Glutamatergic neuron (in vitro differentiated cells): ENCODE measurements around the gene GABARAPL2. TPM values are rescaled to one million over a fixed set of nuclear protein-coding genes. Genes with fewer than 3 reads are reported as not detected.

Experiments
- DNase-seq: peaks from one replicate; pipeline ENCODE4 v3.0.0; 2022
- H3K27ac Mint-ChIP-seq: one replicate; pipeline ENCODE4 v1.8.0; 2020; ENCODE audit warnings: mild to moderate bottlenecking, mixed read lengths, inconsistent platforms; ENCODE audit not compliant: unreplicated experiment
- H3K27me3 Mint-ChIP-seq: one replicate; pipeline ENCODE4 v1.8.0; 2020; ENCODE audit warnings: mild to moderate bottlenecking, moderate library complexity, mixed read lengths, inconsistent platforms; ENCODE audit not compliant: unreplicated experiment
- H3K36me3 Mint-ChIP-seq: one replicate; pipeline ENCODE4 v1.8.0; 2020; ENCODE audit warnings: mild to moderate bottlenecking, mixed read lengths, inconsistent platforms; ENCODE audit not compliant: unreplicated experiment
- H3K4me1 Mint-ChIP-seq: one replicate; pipeline ENCODE4 v1.8.0; 2020; ENCODE audit warnings: mild to moderate bottlenecking, low read depth, mixed read lengths, inconsistent platforms; ENCODE audit not compliant: unreplicated experiment
- H3K4me3 Mint-ChIP-seq: one replicate; pipeline ENCODE4 v1.8.0; 2020; ENCODE audit warnings: mild to moderate bottlenecking, mixed read lengths, inconsistent platforms; ENCODE audit not compliant: unreplicated experiment
- H3K9me3 Mint-ChIP-seq: one replicate; pipeline ENCODE4 v1.8.0; 2020; ENCODE audit warnings: mild to moderate bottlenecking, moderate library complexity, mixed read lengths, inconsistent platforms; ENCODE audit not compliant: unreplicated experiment
- CTCF ChIP-seq: fragments of 200-600 bp; sonication (generic); IDR thresholded peaks from one replicate; pipeline ENCODE4 v1.5.0; 2021; ENCODE audit not compliant: partially characterized antibody, unreplicated experiment
- total RNA-seq: library from RNA; stranded (reverse); fragmentation: NEBNext Ultra II Directional; extraction: Animal tissue kit (Norgen Biotek cat#: 25700); gene quantifications from one replicate; pipeline ENCODE4 v1.2.1, GENCODE V29; 2021; ENCODE audit not compliant: unreplicated experiment

Gene GABARAPL2
- total RNA-seq, 1 donor from 2014 or later, result 208 TPM

- Mint-ChIP-seq H3K27me3 (no peaks in the 10 kb centered on the region), H3K36me3 (no peaks in the 10 kb centered on the region), H3K27ac (peak overlapping the region; percentile 95), H3K4me1 (peaks cover 16% of the 10 kb centered on the region), H3K9me3 (peaks cover 5% of the 10 kb centered on the region), H3K4me3 (peak overlapping the region; percentile 98)
- no peak for TF ChIP-seq CTCF
- peak; percentile 89 for DNase-seq
Observed at GRCh38 chr16:75555213-75555706, 10.9 kb upstream of the GABARAPL2 start.

GRCh38 chr16:75555707-75556430, 10.3 kb upstream of the GABARAPL2 start, which contains the start of gene TMEM231:
TMEM231 (minus strand) TSS chr16:75556252; CDS start chr16:75556209, 43 bp downstream.
- no peak for TF ChIP-seq CTCF
- H3K9me3 Mint-ChIP-seq, result peaks cover 5% of the 10 kb centered on the region
- H3K4me1 Mint-ChIP-seq, result peaks cover 16% of the 10 kb centered on the region
- no peaks in the 10 kb centered on the region for H3K27me3 Mint-ChIP-seq
- peak; percentile 99 for DNase-seq
- H3K36me3 Mint-ChIP-seq, result no peaks in the 10 kb centered on the region
- H3K4me3 Mint-ChIP-seq, result peak within 1 kb of the TSS; percentile 98
- H3K27ac Mint-ChIP-seq, result peak within 1 kb of the TSS; percentile 95

GRCh38 chr16:75556431-75556950, 9.7 kb upstream of the GABARAPL2 start:
- TF ChIP-seq CTCF, result no peak
- H3K9me3 Mint-ChIP-seq, result peaks cover 5% of the 10 kb centered on the region
- peak overlapping the region; percentile 92 for H3K27ac Mint-ChIP-seq
- H3K27me3 Mint-ChIP-seq, result no peaks in the 10 kb centered on the region
- DNase-seq, result no peak
- peak overlapping the region; percentile 98 for H3K4me3 Mint-ChIP-seq
- peaks cover 16% of the 10 kb centered on the region for H3K4me1 Mint-ChIP-seq
- no peaks in the 10 kb centered on the region for H3K36me3 Mint-ChIP-seq

GRCh38 chr16:75558846-75559401, 7.3 kb upstream of the GABARAPL2 start:
- Mint-ChIP-seq H3K27ac (no peak overlapping the region), H3K4me1 (peaks cover 25% of the 10 kb centered on the region), H3K4me3 (no peak overlapping the region), H3K36me3 (no peaks in the 10 kb centered on the region), H3K9me3 (peaks cover 5% of the 10 kb centered on the region), H3K27me3 (peaks cover 4% of the 10 kb centered on the region)
- no peak for TF ChIP-seq CTCF
- DNase-seq, result no peak
